Measurements from ENCODE around the gene MX2.
"Not testable (repeated sequence)": the region's sequence is repeated elsewhere in the genome, so short reads cannot be mapped to it uniquely, and the experiment has no call there.

Gene MX2

DNA sequence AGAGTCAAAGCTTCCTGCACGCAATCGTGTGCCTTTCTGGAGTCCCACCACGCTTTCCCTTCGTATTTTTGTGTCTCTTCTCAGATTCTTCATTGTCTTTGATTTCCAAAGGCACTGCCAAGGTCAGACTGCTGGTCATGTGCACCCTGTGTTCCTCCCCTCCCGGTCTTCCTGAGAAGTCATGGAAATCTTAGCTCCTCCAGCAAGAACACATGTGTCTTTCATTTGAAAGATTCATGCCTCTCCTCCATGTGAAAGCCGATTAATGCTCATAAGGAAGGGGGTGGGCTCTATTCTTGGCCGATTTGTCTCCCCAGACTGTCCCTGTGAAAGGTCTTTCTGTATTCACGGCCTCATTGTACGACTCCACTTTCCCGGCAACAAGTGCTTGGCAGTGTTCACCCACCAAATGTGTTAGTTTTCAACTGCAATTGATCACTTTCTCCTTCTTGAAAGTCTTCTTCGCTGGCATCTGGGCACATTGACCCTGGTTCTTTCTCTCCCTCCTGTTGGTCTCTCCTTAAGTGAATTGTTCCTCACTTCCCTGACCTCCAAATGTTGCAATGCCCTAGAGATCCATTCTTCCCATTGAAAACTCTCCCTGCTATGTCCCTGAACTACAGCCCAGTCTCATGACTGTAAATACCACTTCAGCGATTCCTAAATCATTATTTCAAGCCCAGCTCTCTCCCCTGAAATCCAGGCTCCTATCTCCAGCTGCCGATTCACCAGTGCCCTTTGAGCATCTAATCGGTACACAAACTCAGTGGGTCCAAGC is 25.4 kb downstream of the MX2 start:
- DNase-seq (ENCODE audit: low read depth): no peak

DNA sequence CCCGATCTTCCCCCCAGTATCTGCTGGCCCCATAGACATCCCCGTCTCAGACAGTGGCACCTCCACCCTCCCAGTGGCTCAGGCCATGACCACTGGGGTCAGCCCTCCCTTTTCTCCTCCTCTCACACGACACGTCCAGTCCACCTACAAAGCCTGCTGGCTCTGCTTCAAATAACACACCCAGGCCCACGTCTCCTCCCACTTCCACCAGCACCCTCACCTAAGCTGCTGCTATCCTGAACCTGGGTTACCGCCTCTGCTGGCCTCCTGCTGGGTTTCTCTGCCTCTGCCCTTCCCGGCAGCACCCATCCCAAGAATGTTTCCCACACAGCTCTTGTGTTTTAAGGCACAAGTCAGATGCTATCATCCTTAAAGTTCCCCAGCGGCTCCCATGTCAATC is 26.0 kb downstream of the MX2 start:
- DNase-seq (ENCODE audit: low read depth): no peak

DNA sequence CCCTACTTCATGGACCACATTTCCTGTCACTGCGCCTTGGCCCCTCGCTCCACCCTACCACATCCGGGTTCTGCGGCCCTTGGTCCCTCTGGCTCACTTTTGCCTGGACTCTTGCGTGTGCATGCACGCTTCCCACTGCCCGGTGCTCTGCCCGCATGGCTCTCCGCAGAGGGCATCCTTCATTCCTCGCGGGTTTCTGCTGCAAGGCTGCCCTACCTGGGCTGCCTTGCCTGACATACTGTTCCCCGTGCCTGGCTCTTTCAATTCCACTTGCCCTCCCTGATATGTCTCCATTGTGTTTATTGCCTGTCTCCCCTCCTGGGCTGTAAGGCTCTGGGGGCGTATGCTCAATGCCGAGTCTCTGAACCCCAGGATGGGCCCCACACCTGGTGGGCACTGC is 26.4 kb downstream of the MX2 start:
- no peak for DNase-seq (ENCODE audit: low read depth)

DNA sequence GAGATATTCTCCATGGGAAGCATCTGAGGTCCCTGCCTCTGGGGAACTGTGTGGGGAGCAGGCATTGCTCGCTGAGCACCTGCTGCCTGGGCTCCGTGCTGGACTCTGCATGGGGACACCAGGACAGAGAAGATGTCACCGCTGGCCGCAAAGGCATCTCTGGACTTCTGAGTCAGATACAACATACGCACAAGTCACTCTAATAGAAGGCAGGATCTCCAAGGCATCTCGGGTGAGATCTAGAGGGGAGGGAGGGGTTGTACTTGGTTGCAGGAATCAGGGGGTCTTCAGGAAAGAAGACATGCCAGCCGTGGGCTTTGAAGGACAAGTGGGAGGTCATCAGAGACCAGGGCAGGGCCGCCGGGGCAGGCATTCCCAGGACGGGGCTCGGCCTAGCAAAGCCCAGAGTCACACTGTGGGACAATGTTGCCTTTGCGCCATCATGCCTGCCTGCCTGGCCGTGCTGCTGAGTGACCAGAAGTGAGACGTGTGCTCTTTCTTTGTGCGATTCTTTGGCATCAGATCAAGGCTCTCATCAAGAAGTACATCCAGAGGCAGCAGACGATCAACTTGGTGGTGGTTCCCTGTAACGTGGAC is 28.3 kb downstream of the MX2 start:
- DNase-seq (ENCODE audit: low read depth): no peak

DNA sequence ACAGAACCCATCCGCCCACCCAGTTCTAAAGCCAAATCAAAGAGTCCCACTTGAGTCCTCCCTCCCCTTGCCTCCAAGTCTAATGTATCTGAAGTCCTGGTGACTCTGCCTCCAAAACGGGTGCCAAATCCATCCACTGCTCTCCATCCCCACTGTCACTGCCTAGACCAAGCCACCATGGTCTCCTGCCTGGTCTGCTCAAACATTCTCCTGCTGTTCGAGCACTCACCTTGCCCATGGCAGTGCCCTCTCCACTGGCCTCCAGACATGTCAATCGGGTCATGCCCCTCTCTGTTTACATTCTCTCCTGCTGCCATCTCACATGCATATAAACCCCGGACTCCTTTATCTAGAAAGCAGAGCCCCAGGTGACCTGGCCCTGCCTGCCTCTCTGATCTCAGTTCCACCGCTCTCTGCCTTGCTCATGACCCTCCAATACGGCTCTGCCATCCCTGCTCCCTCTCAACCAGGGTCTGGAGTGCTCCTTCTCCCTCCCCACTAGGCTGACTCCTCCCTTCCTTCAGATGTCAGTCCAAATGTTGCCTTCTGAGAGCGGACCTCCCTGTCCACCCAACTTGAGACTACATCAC is 32.1 kb downstream of the MX2 start:
- DNase-seq (ENCODE audit: low read depth): no peak

DNA sequence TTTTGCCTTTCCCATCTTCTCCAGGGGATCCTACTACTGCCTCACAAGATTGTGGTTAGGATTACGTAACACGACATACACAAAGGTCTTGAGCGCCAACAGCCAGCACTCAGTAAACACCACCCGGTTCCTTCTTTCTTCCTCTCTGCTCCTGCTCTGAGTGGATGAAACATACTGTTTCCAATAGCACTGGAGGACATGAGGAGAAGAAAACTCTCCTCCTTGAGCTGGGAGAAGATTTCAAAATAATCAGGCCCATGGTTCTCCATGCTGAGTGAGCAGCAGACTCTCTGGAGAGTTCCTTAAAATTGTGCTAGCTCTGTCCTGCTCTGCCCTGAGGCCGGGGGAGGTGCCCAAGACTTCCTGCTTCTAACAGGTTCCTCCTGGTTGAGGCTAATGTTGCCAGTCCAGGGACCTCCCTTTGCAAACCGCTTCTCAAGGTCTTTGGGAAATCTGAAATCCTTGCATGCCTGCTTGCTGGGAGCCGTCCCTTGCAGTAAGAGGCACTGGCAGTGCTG is 34.8 kb downstream of the MX2 start:
- no peak for DNase-seq (ENCODE audit: low read depth)

DNA sequence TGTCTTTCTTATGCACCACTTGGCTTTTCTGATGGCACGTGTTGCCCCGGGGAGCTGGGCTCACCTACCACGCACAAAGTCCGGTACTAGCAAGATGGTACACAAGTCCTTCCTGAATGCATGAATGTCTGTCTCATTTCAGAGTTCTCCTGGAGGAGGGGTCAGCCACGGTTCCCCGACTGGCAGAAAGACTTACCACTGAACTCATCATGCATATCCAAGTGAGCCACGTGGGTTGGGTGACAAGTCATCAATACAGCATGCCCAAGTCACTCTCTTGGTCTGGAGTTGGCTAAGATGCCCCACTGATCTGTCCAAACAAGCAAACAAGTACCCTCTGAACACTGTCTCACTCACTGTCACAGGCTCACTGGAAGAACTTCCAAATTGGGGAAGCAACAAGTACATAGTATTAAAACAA is 35.7 kb downstream of the MX2 start:
- DNase-seq (ENCODE audit: low read depth): no peak

DNA sequence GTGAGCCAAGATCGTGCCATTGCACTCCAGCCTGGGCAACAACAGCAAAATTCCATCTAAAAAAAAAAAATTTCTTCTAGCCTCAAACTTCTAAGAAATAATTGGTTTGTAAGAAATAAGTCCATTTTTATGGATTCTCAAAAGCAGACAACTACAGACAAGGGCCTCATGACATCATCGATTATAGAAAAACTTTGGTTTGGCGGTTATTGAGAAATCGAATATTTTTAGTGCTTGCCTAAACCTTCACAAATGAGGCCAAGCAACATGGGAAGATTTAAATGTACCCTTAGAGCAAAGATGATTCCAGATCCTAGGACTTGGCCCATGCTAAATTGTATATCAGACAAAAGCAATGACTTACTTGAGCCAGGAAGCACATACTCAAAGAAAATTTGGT is 36.4 kb downstream of the MX2 start:
- no peak for DNase-seq (ENCODE audit: low read depth)

DNA sequence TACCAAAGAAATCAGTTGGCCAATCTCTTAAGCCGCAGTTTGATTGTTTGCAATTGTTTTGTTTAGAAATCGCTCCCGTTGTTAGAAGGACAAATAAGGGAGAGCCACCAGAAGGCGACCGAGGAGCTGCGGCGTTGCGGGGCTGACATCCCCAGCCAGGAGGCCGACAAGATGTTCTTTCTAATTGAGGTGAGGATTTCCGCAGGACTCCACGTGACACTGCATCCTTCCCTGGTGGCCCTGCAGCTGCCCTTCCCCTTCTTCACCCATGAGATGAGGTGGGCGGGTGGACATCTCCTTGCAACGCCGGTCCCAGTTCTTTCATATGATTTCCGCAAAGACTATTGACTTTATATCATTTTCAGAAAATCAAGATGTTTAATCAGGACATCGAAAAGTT is 37.0 kb downstream of the MX2 start:
- no peak for DNase-seq (ENCODE audit: low read depth)

DNA sequence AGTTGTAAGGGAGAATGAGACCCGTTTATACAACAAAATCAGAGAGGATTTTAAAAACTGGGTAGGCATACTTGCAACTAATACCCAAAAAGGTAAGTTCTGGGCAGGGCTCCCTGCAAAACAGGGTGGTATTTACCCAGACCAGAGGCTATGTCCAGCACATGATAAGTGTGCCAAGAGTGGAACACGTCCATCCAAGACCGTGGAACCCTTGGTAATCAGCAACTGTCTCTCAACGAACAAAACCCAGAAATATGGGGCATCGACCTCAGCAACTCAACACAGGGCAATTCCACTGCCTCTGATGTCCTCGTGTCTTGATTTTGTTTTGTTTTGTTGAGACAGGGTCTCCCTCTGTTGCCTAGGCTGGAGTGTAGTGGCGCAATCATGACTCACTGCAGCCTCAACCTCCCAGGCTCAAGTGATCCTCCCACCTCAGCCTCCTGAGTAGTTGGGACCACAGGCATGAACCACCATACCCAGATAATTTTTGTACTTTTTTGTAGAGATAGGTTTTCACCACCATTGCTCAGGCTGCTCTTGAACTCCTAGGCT is 37.5 kb downstream of the MX2 start:
- no peak for DNase-seq (ENCODE audit: low read depth)

DNA sequence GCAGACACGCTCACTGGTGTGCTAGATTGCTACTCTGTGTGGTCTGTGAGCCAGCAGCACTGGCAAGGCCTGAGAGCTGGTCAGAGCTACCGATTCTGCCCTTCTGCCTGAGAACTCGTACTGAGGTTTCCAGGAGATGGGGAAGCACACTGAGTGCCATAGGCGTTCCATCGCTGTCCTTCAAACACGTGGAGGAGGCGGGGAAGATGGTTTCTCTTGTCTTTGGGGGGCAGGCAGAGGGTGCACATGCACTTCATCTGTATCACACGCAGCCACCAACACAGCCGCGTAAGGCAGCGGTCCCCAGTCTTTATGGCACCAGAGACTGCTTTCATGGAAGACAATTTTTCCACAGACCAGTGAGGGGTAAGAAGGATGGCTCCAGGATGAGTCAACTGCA is 40.4 kb downstream of the MX2 start:
- DNase-seq (ENCODE audit: low read depth): no peak

DNA sequence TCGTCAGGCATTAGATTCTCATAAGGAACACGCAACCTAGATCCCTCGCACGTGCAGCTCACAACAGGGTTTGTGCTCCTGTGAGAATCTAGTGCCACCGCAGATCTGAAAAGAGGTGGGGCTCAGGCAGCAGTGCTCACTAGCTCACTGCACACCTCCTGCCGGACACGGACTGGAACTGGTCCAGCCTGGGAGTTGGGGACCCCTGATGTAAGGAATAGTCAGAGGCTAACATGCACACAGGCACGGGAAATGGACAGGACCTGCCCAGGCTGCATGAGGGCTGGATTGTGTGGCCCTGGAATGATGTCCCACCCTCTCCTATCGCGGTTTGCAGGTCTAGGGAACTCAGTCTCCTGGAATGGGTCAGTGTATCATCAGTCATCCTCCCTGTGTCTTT is 41.0 kb downstream of the MX2 start:
- DNase-seq (ENCODE audit: low read depth): no peak

DNA sequence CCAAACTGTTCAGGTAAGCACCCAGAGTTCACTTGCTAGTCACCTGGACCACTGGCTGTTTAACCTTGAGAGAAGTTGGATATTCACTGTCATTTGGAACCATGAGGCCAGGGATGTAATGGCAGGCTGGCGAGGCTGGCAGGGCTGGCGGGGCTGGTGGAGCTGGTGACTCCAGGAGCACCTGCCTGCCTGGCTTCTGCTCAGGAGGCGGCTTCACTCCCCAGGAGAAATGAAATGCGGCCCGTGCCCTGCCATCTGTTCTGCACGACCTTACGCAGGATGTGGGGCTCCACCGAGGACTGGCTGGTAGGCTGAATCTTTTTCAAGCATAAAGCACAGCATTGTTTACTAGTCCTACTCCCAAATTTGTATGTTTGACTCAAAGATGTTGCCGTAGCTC is 41.5 kb downstream of the MX2 start:
- no peak for DNase-seq (ENCODE audit: low read depth)

DNA sequence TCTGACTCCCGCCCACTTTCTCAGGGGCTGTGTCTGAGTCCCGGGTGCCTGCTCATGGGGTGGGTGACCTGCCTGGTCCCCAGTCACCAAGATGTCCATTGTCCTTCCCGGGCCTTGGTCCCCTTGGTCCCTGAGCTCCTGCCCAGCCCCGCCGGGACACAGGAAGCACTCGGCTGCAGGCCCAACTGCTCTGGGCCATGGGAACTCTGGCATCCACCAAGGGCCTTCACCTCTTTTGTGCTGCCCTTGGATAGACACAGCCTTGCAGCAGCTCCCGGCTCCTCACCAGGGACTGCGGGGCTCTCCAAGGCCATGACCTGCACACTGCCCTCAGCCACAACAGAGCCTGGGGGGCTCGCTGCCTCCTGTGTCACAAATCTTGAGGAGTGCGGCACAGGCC is 42.1 kb downstream of the MX2 start:
- DNase-seq (ENCODE audit: low read depth): no peak

DNA sequence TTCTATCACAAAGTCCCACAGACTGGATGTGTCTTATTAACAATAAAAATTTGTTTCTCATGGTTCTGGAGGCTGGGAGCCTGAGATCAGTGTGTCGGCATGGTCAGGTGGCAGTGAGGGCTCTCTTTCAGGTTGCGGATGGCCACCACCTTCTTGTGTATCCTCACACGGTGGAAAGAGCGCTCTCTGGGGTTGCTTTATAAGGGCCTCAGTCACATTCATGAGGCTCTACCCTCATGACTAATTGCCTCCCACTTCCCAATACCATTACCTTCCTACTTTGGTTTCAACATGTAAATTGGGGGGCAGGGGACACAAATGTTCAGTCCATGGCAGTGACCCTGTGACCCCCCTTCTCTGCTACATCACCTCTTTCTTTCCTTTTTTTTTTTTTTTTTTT is 43.5 kb downstream of the MX2 start:
- no peak for DNase-seq (ENCODE audit: low read depth)

DNA sequence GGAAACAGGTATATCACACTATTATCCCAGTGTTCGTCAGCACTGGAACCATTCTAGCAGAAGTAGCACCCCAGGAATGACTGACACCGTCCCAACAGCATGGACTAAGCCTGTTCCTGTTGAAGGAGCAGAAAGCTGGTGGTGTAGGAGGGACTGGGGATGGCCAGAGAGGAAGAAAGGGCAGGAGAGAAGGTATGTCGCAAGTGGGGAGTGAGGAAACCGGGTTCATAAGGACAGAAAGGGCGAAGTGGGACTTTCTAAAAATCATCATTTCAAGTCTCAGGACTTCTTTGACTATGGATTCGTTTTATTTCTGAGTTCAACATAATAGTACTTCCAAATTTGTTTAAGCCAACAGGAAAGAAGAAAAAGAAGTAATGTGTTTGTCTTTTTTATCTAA is 44.5 kb downstream of the MX2 start:
- DNase-seq (ENCODE audit: low read depth): no peak

DNA sequence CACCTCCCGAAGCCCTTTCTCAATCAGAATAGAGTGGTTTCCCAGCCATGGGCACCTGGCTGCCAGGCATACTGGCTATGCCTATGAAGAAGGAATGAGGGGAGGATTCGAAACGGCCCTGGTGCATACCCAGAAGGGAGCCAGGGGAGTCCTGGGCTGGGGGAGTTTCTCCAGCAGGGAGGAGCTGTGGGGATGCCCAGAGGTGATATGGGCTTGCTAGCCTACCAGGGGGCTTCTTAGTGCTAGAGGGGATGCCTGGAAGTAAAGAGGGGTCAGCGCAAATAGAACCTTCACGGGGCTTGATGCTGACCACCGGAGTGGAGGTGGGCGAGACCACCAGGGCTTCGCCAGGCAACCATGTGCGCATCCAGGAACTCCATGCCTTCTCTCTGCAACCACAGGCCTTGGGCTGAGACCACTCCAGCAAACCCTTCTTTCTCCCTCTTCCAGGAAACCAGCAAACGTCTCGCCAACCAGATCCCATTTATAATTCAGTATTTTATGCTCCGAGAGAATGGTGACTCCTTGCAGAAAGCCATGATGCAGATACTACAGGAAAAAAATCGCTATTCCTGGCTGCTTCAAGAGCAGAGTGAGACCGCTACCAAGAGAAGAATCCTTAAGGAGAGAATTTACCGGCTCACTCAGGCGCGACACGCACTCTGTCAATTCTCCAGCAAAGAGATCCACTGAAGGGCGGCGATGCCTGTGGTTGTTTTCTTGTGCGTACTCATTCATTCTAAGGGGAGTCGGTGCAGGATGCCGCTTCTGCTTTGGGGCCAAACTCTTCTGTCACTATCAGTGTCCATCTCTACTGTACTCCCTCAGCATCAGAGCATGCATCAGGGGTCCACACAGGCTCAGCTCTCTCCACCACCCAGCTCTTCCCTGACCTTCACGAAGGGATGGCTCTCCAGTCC is 46.0 kb downstream of the MX2 start:
- DNase-seq (ENCODE audit: low read depth): no peak

DNA sequence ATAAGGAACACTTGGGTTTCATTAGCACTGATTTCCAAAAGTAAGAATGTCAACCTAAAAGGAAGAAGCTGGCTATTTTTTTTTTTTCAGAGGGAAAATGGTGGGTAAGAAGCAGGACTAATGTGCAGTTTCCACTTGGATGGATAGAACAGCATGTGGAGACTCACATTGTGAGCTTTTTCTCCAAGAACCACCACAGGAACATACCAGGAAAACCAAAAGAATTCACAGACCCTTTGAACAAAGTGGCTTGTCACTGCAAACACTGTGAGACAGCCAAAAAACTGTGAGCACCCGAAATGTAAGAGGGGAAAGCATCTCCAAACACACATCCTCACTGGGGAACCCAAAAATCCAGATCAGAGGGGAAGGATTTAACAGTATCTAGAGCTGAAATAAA is 48.5 kb downstream of the MX2 start:
- DNase-seq (ENCODE audit: low read depth): no peak

DNA sequence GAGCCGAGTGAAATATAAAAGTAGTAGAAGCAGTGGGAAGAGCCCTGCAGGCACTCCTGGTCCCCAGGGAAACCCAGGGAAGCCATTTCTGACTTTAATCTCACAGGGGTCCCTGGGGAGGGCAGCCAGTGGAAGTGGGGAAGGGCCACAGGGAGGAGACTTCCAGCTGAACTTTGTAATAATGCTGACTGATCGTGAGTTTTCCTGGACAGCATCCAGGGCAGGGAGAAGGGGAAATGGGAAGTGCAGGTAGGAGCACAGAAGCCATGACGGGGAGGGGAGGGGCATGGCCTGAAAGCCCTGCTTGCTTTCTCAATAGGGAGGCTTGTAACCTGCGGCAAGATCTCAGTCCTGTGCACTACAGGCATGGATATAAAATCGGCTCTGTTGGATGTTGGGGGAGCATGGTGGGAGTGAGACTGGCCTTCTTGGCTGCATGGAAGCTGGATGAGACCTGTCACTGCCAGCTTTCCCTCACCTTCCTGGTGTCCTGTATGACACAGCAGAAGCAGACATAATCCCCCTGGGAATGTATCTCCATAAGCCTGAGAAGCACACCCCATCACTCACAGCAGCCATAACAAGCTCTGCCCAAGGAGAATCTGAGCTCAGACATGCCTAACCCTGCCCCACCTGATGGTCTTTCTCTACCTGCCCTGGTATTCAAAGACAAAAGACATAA is 49.1 kb downstream of the MX2 start:
- DNase-seq (ENCODE audit: low read depth): no peak

DNA sequence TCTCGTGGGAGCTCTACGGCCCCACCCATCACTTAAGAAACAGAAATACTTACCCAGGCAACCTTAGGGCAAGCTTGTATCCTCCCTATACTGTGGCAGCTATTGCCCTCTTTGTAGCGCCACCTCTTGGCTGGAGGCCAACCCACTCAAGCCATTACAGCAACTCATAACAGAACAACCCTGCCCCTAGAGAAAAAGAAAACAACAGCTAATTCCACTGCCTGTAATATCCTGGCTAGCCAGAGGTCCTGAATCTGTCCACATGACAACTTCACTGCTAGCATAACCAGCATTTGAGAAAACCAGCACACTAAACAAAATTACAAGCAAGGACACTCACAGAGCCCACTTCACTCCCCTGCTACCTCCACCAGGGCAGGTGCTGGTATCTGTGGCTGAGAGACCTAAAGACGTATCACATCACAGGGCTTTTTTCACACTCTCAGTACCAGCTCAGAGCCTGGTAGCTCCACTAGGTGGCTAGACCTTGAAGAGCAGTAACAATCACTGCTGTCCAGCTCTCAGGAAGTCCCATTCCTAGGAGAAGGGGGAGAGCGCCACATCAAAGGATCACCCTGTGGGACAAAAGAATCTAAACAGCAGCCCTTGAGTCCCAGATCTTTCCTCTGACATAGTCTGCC is 49.7 kb downstream of the MX2 start:
- no peak for DNase-seq (ENCODE audit: low read depth)

DNA sequence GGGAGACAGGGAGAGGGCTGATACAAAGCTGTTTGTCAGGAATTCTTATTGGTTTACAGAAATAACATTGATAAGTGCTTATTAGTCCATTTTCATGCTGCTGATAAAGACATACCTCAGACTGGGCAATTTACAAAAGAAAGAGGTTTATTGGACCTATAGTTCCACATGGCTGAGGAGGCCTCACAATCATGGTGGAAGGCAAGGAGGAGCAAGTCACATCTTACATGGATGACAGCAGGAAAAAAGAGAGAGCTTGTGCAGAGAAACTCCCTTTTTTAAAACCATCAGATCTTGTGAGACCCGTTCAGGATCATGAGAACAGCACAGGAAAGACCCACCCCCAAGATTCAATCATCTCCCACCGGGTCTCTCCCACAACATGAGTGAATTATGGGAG is 55.7 kb downstream of the MX2 start:
- not testable (repeated sequence) for DNase-seq (ENCODE audit: low read depth)

Measured in stromal cell of bone marrow (primary cell).